Stimulated activated CD4-positive, alpha-beta T cell treated with anti-CD3 and anti-CD28 coated beads, Interleukin-2, amount 100 ng/mL, for 48 hours (primary cell): Measurements from ENCODE around the gene TPSD1.
"Not testable (repeated sequence)": the region's sequence is repeated elsewhere in the genome, so short reads cannot be mapped to it uniquely, and the experiment has no call there.

ENCODE experiments used
- DNase-seq, 2 donors: peaks; one replicate each; pipeline ENCODE4 v3.0.0-alpha.2; 2020

TPSD1 gene

DNA sequence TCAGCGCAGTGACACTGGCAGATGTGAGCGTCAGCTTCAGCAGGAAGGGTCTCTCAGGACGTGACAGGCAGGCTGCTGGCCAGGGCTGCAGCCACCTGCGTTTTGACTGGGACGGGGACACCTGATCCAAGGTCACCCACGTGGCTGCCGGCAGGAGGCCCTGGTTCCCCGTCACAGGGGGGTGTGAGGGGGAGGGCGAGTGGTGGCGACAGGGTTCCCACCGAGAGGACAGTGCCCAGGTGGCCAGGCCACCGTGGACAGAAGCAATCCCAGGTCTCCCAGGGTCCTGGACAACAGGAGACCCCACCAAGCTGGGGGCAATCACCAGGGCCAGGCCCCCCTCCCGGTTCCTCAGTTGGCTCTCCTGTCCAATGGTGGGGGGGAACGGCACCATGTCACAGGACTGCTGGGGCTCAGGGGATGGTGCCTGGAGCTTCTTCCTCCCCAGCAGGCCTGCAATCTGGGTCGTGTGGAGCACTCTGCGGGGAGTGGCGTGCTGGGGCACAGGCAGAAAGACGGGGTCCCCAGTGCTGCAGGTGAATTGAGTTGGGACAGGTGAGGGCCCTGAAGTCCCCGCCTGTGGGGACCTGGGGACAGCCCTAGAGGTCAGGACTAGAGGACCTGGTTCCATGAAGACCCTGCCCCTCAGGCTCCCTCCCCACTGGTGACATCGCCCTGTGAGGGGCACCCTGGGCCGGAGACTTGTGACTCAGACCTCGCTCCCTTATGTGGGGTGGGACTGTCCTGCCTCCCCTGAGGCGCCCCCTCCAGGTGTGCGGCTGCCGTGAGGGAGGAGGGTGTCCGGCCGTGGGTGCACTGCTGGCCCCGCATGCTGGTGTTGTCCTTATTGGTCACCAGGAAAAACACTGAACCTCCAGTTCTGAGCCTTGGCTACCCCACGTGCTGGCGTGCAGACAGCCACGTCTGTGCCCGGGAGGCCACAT, 11.7 kb upstream of the TPSD1 start:
- DNase-seq = not testable (repeated sequence)

DNA sequence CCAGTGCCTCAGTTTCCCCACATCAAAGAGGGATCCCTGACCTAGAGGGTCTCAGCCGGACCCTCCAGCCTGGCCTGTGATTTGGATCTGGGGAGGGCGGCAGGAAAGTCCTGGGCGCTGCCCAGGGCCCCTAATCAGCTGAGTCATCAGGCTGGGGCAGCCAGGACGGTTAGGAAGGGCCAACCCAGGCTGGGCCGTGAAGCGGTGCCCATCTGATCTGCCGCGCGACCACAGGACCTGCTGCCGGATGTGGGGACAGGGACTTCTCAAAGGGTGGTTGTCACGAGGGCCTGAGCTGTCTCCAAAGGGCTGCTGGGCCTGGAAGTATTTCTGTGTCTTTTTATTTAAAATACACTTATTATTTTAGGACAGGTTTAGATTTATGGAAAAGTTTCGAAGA, 11.0 kb upstream of the TPSD1 start:
- DNase-seq = no peak

- DNase-seq = no peak
Measured at GRCh38 chr16:1245452-1246020, 10.3 kb upstream of the TPSD1 start.

DNA sequence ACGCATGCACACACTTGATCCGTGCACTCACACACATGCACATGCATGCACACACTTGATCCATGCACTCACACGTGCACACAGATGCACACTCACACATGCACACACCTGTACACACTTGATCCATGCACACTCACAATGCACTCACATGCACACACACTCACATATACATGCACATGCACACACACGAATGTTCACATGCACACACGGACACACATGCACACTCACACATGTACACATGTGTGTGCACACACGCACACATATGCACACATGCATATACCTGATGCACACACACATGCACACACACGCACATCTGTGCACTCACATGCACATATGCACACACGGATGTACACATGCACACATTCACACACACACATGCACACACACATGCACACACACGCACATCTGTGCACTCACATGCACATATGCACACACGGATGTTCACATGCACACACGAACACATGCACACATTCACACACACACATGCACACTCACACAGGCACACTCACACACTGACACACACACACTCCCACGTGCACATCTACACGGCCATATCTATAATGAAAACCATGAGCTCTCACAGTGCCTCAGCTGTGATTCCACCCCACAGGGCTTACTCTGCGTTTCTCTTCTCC, 7.8 kb upstream of the TPSD1 start:
- not testable (repeated sequence) for DNase-seq

DNA sequence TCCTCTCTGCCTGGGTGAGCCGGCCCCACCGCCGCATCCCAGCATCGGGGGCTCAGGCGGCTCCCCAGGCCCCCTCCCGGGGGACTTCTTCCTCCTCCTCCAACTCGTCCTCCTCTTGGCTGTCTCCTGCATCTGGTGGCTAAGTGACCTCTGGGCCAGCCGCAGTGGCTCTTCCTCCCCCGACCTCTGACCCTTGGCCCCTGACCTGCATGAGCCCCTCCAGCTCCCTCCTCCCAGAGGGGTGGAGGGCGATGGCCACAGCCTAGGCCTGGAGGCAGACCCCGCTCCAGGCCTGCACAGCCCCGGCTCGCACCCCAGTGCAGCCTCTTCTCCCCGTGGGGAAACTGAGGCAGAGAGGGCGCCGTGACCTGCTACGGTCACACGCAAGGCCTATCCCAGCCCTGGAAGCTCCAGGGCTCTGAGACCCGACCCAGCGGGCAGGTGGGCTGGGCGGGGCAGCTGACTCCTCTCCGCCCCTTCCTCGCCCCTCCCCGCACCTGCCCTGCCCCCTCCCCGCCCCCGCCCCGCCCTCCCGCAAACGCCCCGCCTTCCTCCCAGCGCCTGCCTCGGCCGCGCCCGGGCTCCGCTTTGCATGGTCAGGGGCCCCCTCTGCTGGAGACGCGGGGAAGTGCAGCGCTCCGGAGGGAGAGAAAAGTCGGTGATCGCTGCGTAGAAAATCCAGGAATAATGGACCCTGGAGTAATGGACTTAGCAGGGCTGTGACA, 6.7 kb upstream of the TPSD1 start:
- not testable (repeated sequence) for DNase-seq

DNA sequence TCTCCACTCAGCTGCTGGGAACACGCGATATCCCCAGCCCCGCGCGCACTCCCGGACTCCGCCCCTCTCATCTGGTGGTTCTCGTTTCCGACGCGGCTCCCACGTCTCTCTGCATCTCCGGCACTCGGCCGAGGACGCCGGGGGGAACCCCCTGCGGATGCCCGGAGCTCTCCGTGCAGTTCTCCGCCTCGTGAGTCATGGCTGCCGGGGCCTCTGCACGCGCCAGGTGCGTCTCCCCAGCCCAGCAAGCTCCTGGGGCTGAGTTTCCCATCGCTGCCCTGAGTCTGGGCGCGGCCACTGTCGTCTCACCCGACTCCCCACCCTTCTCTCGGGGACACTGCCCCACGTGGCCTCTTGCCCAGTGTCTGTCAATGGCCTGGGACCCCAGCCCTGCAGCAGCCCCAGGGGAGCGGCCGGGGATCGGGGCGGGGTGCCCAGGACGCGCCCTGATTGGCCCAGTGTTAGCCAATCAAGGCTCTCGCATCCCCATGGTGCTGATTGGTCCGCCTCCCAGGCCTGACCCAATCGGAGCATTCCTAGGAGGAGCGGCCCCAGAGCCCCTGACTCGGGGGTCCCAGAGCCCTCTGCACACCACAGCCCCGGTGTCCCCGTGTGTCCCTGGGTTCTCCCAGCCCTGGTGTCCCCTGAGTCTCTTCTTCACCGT, 2.0 kb upstream of the TPSD1 start:
- DNase-seq = not testable (repeated sequence)

- not testable (repeated sequence) for DNase-seq
Measured at GRCh38 chr16:1254821-1255220, 1.0 kb upstream of the TPSD1 start.

GRCh38 chr16:1256296-1256873, 516 bp downstream of the TPSD1 start:
- not testable (repeated sequence) for DNase-seq

DNA sequence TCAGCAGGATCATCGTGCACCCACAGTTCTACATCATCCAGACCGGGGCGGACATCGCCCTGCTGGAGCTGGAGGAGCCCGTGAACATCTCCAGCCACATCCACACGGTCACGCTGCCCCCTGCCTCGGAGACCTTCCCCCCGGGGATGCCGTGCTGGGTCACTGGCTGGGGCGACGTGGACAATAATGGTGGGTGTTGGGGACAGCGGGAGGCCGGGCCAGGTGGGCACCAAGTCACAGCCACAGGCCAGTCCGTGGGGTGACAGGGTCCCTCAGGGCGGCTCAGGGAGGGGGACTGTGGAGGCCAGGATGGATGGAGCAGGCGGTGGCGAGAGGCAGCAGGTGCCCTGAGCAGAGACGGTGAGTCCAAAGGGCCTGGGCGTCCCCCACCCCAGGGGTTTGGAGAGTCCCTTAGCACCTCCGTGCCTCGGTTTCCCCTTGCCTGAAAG, 1.0 kb downstream of the TPSD1 start:
- no peak for DNase-seq

DNA sequence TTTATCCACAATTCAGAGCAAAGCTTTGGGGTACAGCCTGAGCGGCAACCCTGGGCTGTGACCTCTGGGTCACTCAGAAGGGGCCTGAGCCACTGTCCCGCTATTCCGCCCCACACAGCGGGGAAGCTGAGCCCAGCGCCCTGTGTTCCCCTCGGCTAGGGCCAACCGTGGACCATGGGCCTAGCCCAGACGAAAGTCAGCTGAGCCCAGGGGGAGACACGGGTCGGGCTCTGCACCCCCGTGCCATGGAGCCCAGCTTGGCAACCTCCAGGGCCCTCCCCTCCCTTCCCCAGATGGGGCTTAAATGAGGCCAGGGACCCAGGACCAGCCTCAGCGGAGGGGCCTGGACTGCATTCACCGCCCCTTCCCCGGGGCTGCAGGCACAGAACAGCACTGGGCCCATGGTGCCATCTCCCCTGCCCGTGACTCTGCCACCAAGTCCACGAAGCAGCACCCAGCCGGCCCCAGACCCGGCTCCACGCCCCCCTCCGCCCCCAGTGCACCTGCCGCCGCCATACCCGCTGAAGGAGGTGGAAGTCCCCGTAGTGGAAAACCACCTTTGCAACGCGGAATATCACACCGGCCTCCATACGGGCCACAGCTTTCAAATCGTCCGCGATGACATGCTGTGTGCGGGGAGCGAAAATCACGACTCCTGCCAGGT, 1.8 kb downstream of the TPSD1 start:
- DNase-seq = no peak

GRCh38 chr16:1258225-1258600, 2.3 kb downstream of the TPSD1 start:
- DNase-seq = no peak

GRCh38 chr16:1258906-1259759, 3.3 kb downstream of the TPSD1 start:
- DNase-seq = no peak

GRCh38 chr16:1259760-1260068, 3.8 kb downstream of the TPSD1 start:
- no peak for DNase-seq

GRCh38 chr16:1260101-1260680, 4.3 kb downstream of the TPSD1 start:
- DNase-seq = no peak

DNA sequence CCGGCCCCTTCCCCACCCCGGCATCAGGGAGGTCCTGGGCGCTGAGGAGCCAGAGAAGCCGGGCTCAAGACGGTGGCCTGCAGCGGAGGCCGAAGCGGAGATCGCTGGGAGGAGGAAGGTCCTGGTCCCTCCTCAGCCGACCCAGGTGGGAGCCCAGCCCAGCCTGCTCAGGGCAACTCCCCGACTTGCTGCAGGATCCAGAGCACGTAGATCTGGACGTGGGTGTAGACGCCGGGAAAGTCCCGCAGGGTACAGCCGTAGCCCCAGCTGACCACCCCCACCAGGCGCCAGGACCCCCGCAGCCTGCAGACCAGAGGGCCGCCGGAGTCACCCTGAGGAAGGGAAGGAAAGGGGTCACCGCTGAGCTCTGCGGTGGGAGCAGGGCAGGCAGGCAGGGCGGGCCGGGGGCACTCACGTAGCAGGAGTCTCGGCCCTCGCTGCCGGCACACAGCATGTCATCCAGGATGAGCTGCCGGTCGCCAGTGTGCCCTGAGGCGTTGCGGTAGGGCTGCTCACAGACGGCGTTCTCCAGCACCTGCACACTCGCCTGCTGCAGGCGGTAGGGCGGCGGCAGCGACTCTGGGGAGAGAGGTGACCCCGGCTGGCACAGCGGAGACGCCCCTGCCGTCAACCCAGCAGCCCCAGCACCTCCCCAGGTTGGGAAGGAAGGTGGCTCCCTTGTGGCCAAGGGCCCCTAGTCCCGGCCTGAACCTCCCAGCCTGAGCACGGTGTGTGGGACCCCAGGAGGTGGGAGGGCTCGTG, 5.4 kb downstream of the TPSD1 start:
- DNase-seq = no peak

DNA sequence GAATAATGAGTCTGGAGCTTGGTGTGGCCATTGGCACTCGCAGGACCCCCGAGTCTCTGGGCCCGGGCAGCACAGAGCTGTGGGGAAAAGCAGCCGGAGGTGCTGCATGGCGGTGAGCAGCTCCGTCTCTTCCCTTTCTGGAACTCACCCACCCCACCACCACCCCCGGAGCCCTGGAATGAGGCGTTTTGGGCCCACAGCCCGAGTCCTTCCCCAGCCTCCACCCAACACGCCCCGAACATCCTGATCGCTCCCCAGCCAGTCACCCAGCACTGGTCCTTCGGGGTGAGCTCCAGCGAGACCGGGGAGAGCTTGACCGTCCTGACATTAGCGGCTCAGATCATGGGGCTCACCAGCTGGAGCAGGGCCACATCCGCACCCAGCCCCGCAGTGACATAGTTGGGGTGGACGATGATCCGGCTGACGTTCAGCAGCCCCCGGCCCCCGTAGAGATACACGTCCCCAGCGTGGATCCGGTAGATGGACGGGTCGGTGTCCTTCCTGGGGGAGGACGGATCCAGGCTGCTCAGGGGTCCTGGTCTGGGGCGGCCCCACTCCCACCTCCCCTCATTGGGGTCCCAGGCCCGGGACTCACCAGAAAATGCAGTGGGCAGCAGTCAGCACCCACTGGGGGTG, 6.5 kb downstream of the TPSD1 start:
- DNase-seq = no peak

DNA sequence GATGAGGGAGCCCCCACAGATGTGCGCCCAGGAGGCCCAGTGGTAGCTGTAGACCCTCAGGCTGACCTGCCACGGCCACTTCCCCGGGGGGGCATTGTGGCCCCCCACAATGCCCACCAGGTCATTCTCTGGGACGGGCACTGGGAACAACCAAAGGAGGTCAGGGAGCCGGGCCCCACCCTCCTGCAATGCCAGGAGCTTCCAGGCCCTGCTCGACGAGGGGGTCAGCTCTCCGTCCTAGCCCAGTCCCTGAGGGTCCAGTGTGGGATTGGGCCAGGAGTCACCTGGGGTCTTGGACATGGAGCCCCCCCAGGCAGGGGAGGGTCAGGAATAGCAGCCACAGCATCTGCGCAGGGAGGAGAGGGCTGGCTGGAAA, 7.0 kb downstream of the TPSD1 start:
- DNase-seq = no peak

- no peak for DNase-seq
Measured at GRCh38 chr16:1263591-1264344, 7.9 kb downstream of the TPSD1 start.
